ENCODE measurements around the gene LMBR1. TPM values are rescaled to one million over a fixed set of nuclear protein-coding genes. Genes with fewer than 3 reads are reported as not detected.
"Not testable (repeated sequence)": the region's sequence is repeated elsewhere in the genome, so short reads cannot be mapped to it uniquely, and the experiment has no call there.

Gene LMBR1
- total RNA-seq, 4 donors from 2014 or later = 39.9 to 63.0 (median 59.0) TPM

DNA sequence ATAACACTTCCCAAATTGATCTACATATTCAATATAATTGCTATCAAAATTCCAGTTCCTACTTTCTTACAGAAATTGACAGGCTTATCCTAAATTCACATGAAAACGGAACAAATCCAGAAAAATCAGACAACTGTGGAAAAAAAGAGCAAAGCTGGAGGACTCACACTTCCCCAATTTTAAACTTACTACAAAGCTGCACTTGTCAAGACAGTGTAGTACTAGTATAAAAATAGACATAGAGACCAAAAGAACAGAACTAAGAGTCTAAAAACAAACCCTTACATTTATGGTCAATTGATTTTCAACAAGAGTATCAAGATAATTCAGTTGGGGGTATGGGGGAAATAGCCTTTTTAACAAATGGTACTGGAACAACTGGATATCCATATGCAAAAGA is 27.5 kb downstream of the LMBR1 start:
- 20 to 86% methylated on average over 1 of the region's 1 CpG for WGBS, 2 donors (ENCODE audit: low coverage in 1 of 2)
- Histone ChIP-seq H3K4me1 (no peaks in the 10 kb centered on the region), H3K9me3 (peaks cover 0 to 10% (median 0%) of the 10 kb centered on the region in 3 donors), H3K4me3 (no peak overlapping the region), H3K27me3 (no peaks in the 10 kb centered on the region), H3K36me3 (peaks cover 0 to 15% of the 10 kb centered on the region in 2 donors), H3K27ac (no peak overlapping the region)
- ATAC-seq = no peak
- TF ChIP-seq POLR2AphosphoS5 (IDR thresholded peaks at IDR 0.05) = no peak
- TF ChIP-seq POLR2A (IDR thresholded peaks at IDR 0.05) = no peak
- no peak for TF ChIP-seq EP300 (IDR thresholded peaks at IDR 0.05)
- TF ChIP-seq CTCF (IDR thresholded peaks at IDR 0.05) = no peak

DNA sequence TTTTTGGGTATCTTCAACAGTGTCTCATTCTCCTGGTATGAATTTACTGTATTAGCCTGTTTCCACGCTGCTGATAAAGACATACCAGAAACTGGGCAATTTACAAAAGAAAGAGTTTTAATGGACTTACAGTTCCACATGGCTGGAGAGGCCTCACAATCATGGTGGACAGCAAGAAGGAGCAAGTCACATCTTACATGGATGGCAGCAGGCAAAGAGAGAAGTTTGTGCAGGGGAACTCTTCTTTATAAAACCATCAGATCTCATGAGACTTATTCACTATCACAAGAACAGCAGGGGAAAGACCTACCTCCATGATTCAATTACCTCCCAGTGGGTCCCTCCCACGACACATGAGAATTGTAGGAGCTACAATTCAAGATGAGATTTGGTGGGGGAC is 31.0 kb downstream of the LMBR1 start:
- WGBS, 2 donors (ENCODE audit: low coverage in 1 of 2) = 100% methylated on average over 1 to 2 of the region's 2 CpGs
- not testable (repeated sequence) for ATAC-seq

GRCh38 chr7:156861212-156861611 is 31.8 kb downstream of the LMBR1 start:
- no peaks in the 10 kb centered on the region for H3K4me1 ChIP-seq
- ATAC-seq = no peak
- peaks cover 0 to 31% (median 0%) of the 10 kb centered on the region in 3 donors for H3K9me3 ChIP-seq
- H3K36me3 ChIP-seq = peaks cover 0 to 19% of the 10 kb centered on the region in 2 donors
- TF ChIP-seq CTCF (IDR thresholded peaks at IDR 0.05) (no peak), EP300 (IDR thresholded peaks at IDR 0.05) (no peak), POLR2A (IDR thresholded peaks at IDR 0.05) (no peak), POLR2AphosphoS5 (IDR thresholded peaks at IDR 0.05) (no peak)
- H3K27me3 ChIP-seq = no peaks in the 10 kb centered on the region
- H3K27ac ChIP-seq = no peak overlapping the region
- 100% methylated on average over 1 to 2 of the region's 2 CpGs for WGBS, 2 donors (ENCODE audit: low coverage in 1 of 2)
- H3K4me3 ChIP-seq = no peak overlapping the region

More for the DNA sequence above, 31.0 kb downstream of the LMBR1 start:
- H3K9me3 ChIP-seq = peaks cover 0 to 29% (median 0%) of the 10 kb centered on the region in 3 donors
- not testable (repeated sequence) for H3K27me3 ChIP-seq, H3K4me1 ChIP-seq, H3K4me3 ChIP-seq, H3K27ac ChIP-seq
- peaks cover 0 to 19% of the 10 kb centered on the region in 2 donors for H3K36me3 ChIP-seq

- H3K4me1 ChIP-seq, ATAC-seq: not testable (repeated sequence)
These were observed 32.9 kb downstream of the LMBR1 start for GRCh38 chr7:156860099-156860498.

DNA sequence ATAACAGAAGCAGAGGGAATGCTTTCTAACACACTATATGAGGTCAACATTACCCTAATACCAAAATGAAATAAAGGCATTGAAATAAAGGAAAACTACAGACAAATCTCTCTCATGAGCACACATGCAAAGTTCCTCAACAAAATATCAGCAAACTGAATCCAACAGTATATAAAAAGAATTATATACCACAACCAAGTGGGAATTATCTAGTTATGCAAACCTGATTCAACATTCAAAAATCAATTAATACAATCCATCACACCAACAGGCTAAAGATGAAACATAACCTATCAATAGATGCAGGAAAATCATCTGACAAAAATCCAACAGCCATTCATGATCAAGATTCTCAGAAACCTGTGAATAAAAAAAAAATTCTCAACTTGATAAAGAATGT is 34.5 kb downstream of the LMBR1 start:
- H3K4me1 ChIP-seq = no peaks in the 10 kb centered on the region
- peaks cover 0 to 19% of the 10 kb centered on the region in 2 donors for H3K36me3 ChIP-seq
- ATAC-seq = no peak
- H3K4me3 ChIP-seq = no peak overlapping the region
- TF ChIP-seq EP300 (IDR thresholded peaks at IDR 0.05) (no peak), CTCF (IDR thresholded peaks at IDR 0.05) (no peak), POLR2AphosphoS5 (IDR thresholded peaks at IDR 0.05) (no peak), POLR2A (IDR thresholded peaks at IDR 0.05) (no peak)
- H3K27me3 ChIP-seq = no peaks in the 10 kb centered on the region
- H3K9me3 ChIP-seq = peaks cover 0 to 40% (median 0%) of the 10 kb centered on the region in 3 donors
- H3K27ac ChIP-seq = no peak overlapping the region

More at GRCh38 chr7:156860099-156860498, 32.9 kb downstream of the LMBR1 start:
- Histone ChIP-seq H3K36me3 (peaks cover 0 to 19% of the 10 kb centered on the region in 2 donors), H3K9me3 (peaks cover 0 to 31% (median 0%) of the 10 kb centered on the region in 3 donors)
- not testable (repeated sequence) for H3K27ac ChIP-seq, H3K27me3 ChIP-seq, H3K4me3 ChIP-seq
- 97 to 100% methylated on average over 6 to 8 of the region's 8 CpGs for WGBS, 2 donors (ENCODE audit: low coverage in 1 of 2)

- TF ChIP-seq CTCF (IDR thresholded peaks at IDR 0.05) (no peak), POLR2AphosphoS5 (IDR thresholded peaks at IDR 0.05) (no peak), POLR2A (IDR thresholded peaks at IDR 0.05) (no peak), EP300 (IDR thresholded peaks at IDR 0.05) (no peak)
- Histone ChIP-seq H3K4me3 (no peak overlapping the region), H3K36me3 (peaks cover 0 to 19% of the 10 kb centered on the region in 2 donors), H3K27ac (no peak overlapping the region), H3K9me3 (peaks cover 0 to 40% (median 0%) of the 10 kb centered on the region in 3 donors), H3K27me3 (no peaks in the 10 kb centered on the region), H3K4me1 (no peaks in the 10 kb centered on the region)
- 91 to 100% methylated on average over 1 of the region's 1 CpG for WGBS, 2 donors (ENCODE audit: low coverage in 1 of 2)
- ATAC-seq = no peak
These were observed 35.2 kb downstream of the LMBR1 start for GRCh38 chr7:156857757-156858156.

Data from gastroesophageal sphincter (tissue), 4 donors.